Measurements from ENCODE around the gene GPR137B. TPM values are rescaled to one million over a fixed set of nuclear protein-coding genes. Genes with fewer than 3 reads are reported as not detected.
A peak's percentile ranks its signal among the peaks of the same experiment; 100 is the strongest.
"Not testable (repeated sequence)": the region's sequence is repeated elsewhere in the genome, so short reads cannot be mapped to it uniquely, and the experiment has no call there.

The GPR137B gene
- total and polyA plus RNA-seq, 3 experiments from 2014 or later: 8.3 to 13.0 (median 8.8) TPM

DNA sequence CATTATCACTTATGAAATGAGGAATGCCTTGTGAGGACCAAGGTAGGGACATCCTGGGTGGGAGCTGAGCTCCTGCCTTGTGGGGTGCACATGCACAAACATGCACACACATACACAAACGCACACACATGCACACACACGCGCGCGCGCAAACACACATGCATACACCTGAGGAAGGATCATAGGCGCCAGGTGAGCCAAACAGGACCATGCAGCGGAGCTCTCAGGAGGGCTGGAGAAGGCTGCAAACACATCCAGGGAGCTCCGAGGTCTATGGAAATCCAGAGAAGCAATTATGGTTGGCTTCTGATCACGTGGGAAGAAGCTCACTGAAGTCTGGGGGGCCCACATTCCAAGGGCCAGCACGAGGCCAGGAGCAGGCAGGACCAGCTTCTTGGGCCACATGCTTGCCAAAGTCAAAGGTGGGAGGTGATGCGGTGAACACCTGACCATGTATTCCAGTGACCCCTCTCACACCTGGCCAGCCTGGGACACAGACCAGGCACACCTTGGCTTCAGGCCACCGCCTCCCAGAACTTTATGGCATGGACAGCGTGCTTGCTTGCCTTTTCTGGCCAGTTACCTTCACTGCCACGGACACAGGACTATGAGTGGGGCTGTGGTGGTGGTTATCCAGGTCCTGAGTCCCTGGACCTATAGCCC, 13.6 kb downstream of the GPR137B start:
- peaks cover 0 to 5% (median 0%) of the 10 kb centered on the region in 5 donors for H3K9me3 Mint-ChIP-seq
- Histone ChIP-seq H3K27ac (ENCODE audit: low read depth, low read length) (no peak overlapping the region), H3K9me3 (ENCODE audit: low read length) (peaks cover 2% of the 10 kb centered on the region), H3K27me3 (ENCODE audit: insufficient read depth, low read length, poor library complexity, severe bottlenecking) (no peaks in the 10 kb centered on the region), H3K4me1 (ENCODE audit: insufficient read depth, low read length) (peaks cover 27% of the 10 kb centered on the region), H3K36me3 (ENCODE audit: insufficient read depth, low read length) (no peaks in the 10 kb centered on the region), H3K4me3 (ENCODE audit: low read length) (no peak overlapping the region)
- no peak for DNase-seq
- POLR2A ChIA-PET: interaction anchor here (0.6 to 2.4 kb wide), 2 partner anchors 13 to 268 kb away, joined by 4 to 10 read pairs; partner anchors contain the start of gene GPR137B
- no peaks in the 10 kb centered on the region for H3K27me3 Mint-ChIP-seq
- H3K4me3 Mint-ChIP-seq: peak overlapping the region; percentile 3 to 81 (median 75)
- H3K36me3 Mint-ChIP-seq: peaks cover 0 to 7% (median 0%) of the 10 kb centered on the region in 3 donors
- H3K27ac Mint-ChIP-seq: peak overlapping the region; percentile 82 to 94 (median 92)
- CTCF ChIA-PET: no interaction called here
- H3K4me1 Mint-ChIP-seq: peaks cover 41 to 61% (median 61%) of the 10 kb centered on the region in 3 donors

DNA sequence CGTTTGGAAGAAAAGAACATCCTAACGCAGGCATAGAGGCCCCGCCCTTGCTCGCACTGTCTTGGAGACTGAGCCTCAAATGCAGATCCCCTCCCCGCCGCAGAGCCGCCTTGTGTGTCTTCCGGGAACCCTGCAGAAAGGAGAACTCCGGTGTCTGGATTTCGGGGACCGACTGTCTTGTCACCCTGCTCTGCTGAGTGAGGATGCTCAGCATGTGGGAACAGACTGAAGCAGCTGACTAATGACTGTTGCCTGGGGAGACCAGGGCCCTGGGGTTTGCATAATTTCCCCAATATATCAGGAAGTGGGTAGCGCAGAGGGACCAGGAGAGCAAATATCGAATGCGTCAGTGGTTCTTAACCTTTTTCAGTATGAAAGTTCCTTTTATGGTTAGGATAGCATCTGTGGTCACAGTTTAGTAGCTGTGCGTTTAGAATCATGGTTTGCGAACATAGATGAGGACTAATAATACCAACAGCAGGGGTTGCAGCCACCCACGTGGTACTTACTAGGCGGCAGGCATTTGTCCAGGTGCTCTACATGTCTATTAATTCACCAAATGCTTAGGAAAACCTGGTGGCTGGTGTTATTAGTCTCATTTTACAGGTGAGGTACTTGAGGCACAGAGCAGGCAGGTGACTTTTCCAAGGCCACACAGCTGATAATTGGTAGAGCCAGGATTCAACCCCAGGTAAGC, 14.3 kb downstream of the GPR137B start:
- H3K27ac Mint-ChIP-seq: peak overlapping the region; percentile 76 to 94 (median 90)
- H3K36me3 Mint-ChIP-seq: peaks cover 2 to 14% (median 4%) of the 10 kb centered on the region in 3 donors
- H3K4me1 Mint-ChIP-seq: peaks cover 47 to 68% (median 68%) of the 10 kb centered on the region in 3 donors
- peaks cover 7% of the 10 kb centered on the region for H3K9me3 ChIP-seq (ENCODE audit: low read length)
- ChIA-PET POLR2A (interaction anchor here (2.4 kb wide), 1 partner anchor 13 kb away, joined by 10 read pairs; the partner anchor contains the start of gene GPR137B), CTCF (no interaction called here)
- H3K4me3 Mint-ChIP-seq: peak overlapping the region; percentile 38 to 81 (median 75)
- H3K4me3 ChIP-seq (ENCODE audit: low read length): no peak overlapping the region
- DNase-seq: peak in 4 of 5 donors; percentile 34 to 81 (median 60)
- no peaks in the 10 kb centered on the region for H3K27me3 ChIP-seq (ENCODE audit: insufficient read depth, low read length, poor library complexity, severe bottlenecking)
- no peaks in the 10 kb centered on the region for H3K36me3 ChIP-seq (ENCODE audit: insufficient read depth, low read length)
- H3K27ac ChIP-seq (ENCODE audit: low read depth, low read length): peak overlapping the region; percentile 18
- peaks cover 0 to 12% (median 5%) of the 10 kb centered on the region in 5 donors for H3K9me3 Mint-ChIP-seq
- no peaks in the 10 kb centered on the region for H3K27me3 Mint-ChIP-seq
- peaks cover 27% of the 10 kb centered on the region for H3K4me1 ChIP-seq (ENCODE audit: insufficient read depth, low read length)

DNA sequence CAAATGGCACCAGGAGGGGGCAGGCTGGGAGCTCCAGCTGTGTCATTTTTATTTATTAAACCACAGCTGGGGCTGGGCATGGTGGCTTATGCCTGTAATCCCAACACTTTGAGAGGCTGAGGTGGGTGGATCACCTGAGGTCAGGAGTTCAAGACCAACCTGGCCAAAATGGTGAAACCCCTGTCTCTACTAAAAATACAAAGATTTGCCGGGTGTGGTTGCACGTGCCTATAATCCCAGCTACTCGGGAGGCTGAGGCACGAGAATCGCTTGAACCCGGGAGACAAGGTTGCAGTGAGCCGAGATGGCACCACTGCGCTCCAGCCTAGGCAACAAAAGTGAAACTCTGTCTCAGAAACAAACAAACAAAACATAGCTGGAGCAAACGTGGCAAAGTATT, 15.7 kb downstream of the GPR137B start:
- H3K36me3 ChIP-seq (ENCODE audit: insufficient read depth, low read length); DNase-seq; H3K9me3 ChIP-seq (ENCODE audit: low read length); CTCF ChIA-PET; H3K27me3 ChIP-seq (ENCODE audit: insufficient read depth, low read length, poor library complexity, severe bottlenecking); H3K27me3 Mint-ChIP-seq; H3K27ac ChIP-seq (ENCODE audit: low read depth, low read length); H3K4me3 ChIP-seq (ENCODE audit: low read length); POLR2A ChIA-PET; H3K4me3 Mint-ChIP-seq: not testable (repeated sequence)
- peaks cover 27% of the 10 kb centered on the region for H3K4me1 ChIP-seq (ENCODE audit: insufficient read depth, low read length)
- Mint-ChIP-seq H3K27ac (peak overlapping the region in 1 of 8 donors; percentile 93), H3K36me3 (peaks cover 5 to 20% (median 5%) of the 10 kb centered on the region in 3 donors), H3K4me1 (peaks cover 47 to 74% (median 71%) of the 10 kb centered on the region in 3 donors), H3K9me3 (peaks cover 3 to 19% (median 11%) of the 10 kb centered on the region in 5 donors)

DNA sequence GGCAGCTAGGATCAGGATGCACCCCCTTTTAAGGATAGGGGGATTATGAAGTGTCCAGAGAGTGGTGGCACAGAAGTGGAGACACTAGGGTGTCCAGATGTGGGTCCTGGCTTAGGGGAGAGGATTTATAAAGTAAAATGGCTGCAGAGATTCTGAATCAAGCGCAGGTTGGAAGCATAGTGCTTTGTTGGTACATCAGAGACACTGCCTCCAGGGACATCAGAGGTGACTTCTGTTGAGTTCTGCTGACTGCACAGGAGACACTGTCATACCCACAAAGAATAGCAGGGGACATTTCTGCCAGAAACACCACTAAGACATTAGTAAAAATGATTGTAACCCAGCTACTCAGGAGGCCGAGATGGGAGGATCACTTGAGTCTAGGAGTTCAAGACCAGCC, 16.4 kb downstream of the GPR137B start:
- CTCF ChIA-PET: no interaction called here

DNA sequence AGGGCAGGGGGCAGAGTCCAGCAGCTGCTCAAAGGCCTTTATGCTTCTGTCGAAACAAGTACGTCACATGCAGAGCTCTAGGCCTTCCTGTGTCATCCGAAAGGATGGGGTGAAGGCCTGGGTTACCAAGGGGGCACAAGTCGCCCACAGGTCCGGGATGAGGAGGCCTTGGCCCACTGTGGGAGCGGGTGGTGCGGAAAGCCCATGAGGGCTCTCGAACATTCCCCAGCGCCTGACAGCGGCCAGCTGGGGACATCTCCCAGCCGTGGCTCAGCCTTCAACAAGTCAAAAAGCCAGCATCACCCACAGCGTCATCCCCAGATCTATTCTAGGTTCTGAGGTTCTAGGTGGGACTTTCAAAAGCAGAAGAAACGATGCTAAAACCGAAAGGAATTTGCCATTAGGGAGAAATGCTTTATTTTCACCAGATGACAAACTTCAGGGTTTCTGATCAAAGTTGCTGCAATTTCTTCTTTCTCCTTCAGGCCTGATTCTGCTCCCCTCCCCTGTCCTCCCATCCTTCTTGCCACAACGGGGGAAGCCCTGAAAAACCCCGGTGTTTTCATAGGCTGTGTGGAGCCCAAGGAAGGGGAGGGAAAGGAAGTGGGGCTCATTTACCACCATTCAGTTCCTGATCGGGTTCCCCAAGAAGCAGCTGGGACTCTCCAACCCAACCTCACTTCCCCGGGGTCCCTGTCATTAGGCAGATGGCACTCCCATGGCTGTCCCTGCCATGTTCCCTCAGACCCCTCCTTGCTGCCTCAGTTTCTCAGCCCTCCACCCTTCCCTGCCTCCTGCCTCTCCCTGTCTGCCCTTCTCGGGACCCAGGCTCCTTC, 17.6 kb downstream of the GPR137B start:
- Mint-ChIP-seq H3K9me3 (peaks cover 3 to 28% (median 11%) of the 10 kb centered on the region in 5 donors), H3K27me3 (no peaks in the 10 kb centered on the region), H3K36me3 (peaks cover 12 to 32% (median 15%) of the 10 kb centered on the region in 3 donors), H3K27ac (peak overlapping the region; percentile 47 to 97 (median 86)), H3K4me1 (peaks cover 56 to 83% (median 81%) of the 10 kb centered on the region in 3 donors), H3K4me3 (peak overlapping the region; percentile 37 to 86 (median 69))
- no peaks in the 10 kb centered on the region for H3K27me3 ChIP-seq (ENCODE audit: insufficient read depth, low read length, poor library complexity, severe bottlenecking)
- H3K9me3 ChIP-seq (ENCODE audit: low read length): peaks cover 7% of the 10 kb centered on the region
- H3K27ac ChIP-seq (ENCODE audit: low read depth, low read length): peak overlapping the region; percentile 6
- peak in 1 of 5 donors; percentile 40 for DNase-seq
- ChIA-PET CTCF (interaction anchor here (0.8 to 1.6 kb wide), 2 partner anchors 9 to 15 kb away, joined by 3 to 4 read pairs; no protein-coding TSS in a partner anchor), POLR2A (no interaction called here)
- peaks cover 27% of the 10 kb centered on the region for H3K4me1 ChIP-seq (ENCODE audit: insufficient read depth, low read length)
- H3K4me3 ChIP-seq (ENCODE audit: low read length): no peak overlapping the region
- H3K36me3 ChIP-seq (ENCODE audit: insufficient read depth, low read length): no peaks in the 10 kb centered on the region

More for the DNA sequence above, 16.4 kb downstream of the GPR137B start:
- Mint-ChIP-seq H3K36me3 (peaks cover 8 to 25% (median 10%) of the 10 kb centered on the region in 3 donors), H3K9me3 (peaks cover 3 to 24% (median 11%) of the 10 kb centered on the region in 5 donors), H3K27ac (peak overlapping the region in 6 of 8 donors; percentile 8 to 93 (median 74)), H3K27me3 (no peaks in the 10 kb centered on the region), H3K4me3 (peak overlapping the region in 3 of 7 donors; percentile 37 to 49 (median 45)), H3K4me1 (peaks cover 49 to 79% (median 73%) of the 10 kb centered on the region in 3 donors)
- POLR2A ChIA-PET: no interaction called here
- Histone ChIP-seq H3K27ac (ENCODE audit: low read depth, low read length) (no peak overlapping the region), H3K4me1 (ENCODE audit: insufficient read depth, low read length) (peaks cover 27% of the 10 kb centered on the region), H3K36me3 (ENCODE audit: insufficient read depth, low read length) (no peaks in the 10 kb centered on the region), H3K27me3 (ENCODE audit: insufficient read depth, low read length, poor library complexity, severe bottlenecking) (no peaks in the 10 kb centered on the region), H3K4me3 (ENCODE audit: low read length) (no peak overlapping the region), H3K9me3 (ENCODE audit: low read length) (peaks cover 7% of the 10 kb centered on the region)
- no peak for DNase-seq

DNA sequence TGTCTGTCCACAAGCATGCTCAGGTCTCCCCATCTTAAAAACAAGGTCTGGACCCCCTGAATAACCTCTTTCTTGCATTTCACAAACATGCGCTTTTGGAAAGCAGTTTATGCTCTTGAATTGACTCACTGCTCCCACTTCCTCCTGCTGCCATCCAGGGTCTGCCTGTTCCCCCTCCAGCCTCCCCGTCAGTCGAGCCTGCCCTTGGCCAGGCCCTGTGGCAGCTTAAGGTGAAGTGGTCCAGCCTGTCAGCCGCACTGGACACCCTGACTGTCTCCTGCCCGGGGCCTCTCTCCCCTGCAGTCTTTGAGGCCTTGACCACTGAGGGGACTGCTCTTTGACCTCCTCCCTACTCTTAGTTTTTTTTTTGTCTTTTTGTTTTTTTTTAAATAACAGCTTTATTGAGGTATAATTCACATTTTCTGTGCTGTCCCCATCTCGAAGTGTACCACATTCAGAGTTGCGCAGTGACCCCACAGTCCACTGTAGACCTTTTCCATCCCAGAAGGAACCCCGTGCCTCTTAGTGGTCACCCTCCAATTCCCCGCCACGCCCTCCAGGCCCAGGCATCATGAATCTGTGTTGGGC, 18.3 kb downstream of the GPR137B start:
- peaks cover 13 to 32% (median 17%) of the 10 kb centered on the region in 3 donors for H3K36me3 Mint-ChIP-seq
- ChIA-PET CTCF (interaction anchor here (0.8 to 1.6 kb wide), 2 partner anchors 9 to 14 kb away, joined by 3 to 4 read pairs; no protein-coding TSS in a partner anchor), POLR2A (no interaction called here)
- DNase-seq: no peak
- H3K4me3 ChIP-seq (ENCODE audit: low read length): no peak overlapping the region
- H3K27me3 Mint-ChIP-seq: no peaks in the 10 kb centered on the region
- no peaks in the 10 kb centered on the region for H3K36me3 ChIP-seq (ENCODE audit: insufficient read depth, low read length)
- no peak overlapping the region for H3K27ac ChIP-seq (ENCODE audit: low read depth, low read length)
- H3K9me3 ChIP-seq (ENCODE audit: low read length): peaks cover 7% of the 10 kb centered on the region
- peak overlapping the region; percentile 56 to 97 (median 86) for H3K27ac Mint-ChIP-seq
- H3K4me1 ChIP-seq (ENCODE audit: insufficient read depth, low read length): peaks cover 27% of the 10 kb centered on the region
- peak overlapping the region in 6 of 7 donors; percentile 27 to 86 (median 66) for H3K4me3 Mint-ChIP-seq
- H3K27me3 ChIP-seq (ENCODE audit: insufficient read depth, low read length, poor library complexity, severe bottlenecking): no peaks in the 10 kb centered on the region
- peaks cover 3 to 28% (median 11%) of the 10 kb centered on the region in 5 donors for H3K9me3 Mint-ChIP-seq
- H3K4me1 Mint-ChIP-seq: peaks cover 53 to 80% (median 79%) of the 10 kb centered on the region in 3 donors

DNA sequence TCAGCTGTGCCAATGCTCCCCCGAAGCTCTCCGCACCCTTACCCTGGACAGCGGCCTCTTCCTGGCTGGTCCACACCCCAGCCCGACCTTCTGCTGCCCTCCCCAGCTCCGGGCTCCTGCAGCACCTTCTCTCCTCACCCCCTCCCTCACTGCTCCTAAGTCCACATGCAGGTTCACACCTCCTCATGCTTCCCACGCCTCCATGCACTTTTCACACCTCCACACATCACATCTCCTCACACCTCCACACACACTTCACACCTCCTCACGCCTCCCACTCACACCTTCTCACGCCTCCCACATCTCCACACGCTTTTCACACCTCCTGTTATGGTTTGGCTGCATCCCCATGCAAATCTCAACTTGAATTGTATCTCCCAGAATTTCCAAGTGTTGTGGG, 18.9 kb downstream of the GPR137B start:
- H3K9me3 Mint-ChIP-seq: peaks cover 3 to 28% (median 11%) of the 10 kb centered on the region in 5 donors
- Histone ChIP-seq H3K4me3 (ENCODE audit: low read length) (no peak overlapping the region), H3K27ac (ENCODE audit: low read depth, low read length) (no peak overlapping the region), H3K4me1 (ENCODE audit: insufficient read depth, low read length) (peaks cover 23% of the 10 kb centered on the region), H3K36me3 (ENCODE audit: insufficient read depth, low read length) (no peaks in the 10 kb centered on the region), H3K9me3 (ENCODE audit: low read length) (peaks cover 7% of the 10 kb centered on the region), H3K27me3 (ENCODE audit: insufficient read depth, low read length, poor library complexity, severe bottlenecking) (no peaks in the 10 kb centered on the region)
- H3K4me1 Mint-ChIP-seq: peaks cover 50 to 75% (median 73%) of the 10 kb centered on the region in 3 donors
- ChIA-PET CTCF (interaction anchor here (0.8 kb wide), 1 partner anchor 8 kb away, joined by 3 read pairs; no protein-coding TSS in a partner anchor), POLR2A (no interaction called here)
- peak overlapping the region in 4 of 8 donors; percentile 33 to 91 (median 80) for H3K27ac Mint-ChIP-seq
- H3K4me3 Mint-ChIP-seq: peak overlapping the region in 3 of 7 donors; percentile 23 to 48 (median 34)
- no peak for DNase-seq
- H3K27me3 Mint-ChIP-seq: no peaks in the 10 kb centered on the region
- H3K36me3 Mint-ChIP-seq: peaks cover 13 to 32% (median 17%) of the 10 kb centered on the region in 3 donors

All from CD8-positive, alpha-beta memory T cell (primary cell).